SK-N-SH (cell line): ENCODE measurements around the gene AMDHD1. TPM values are rescaled to one million over a fixed set of nuclear protein-coding genes. Genes with fewer than 3 reads are reported as not detected.

Experiments
- CTCF ChIA-PET: fragments of 300-600, 350-600 bp; formaldehyde crosslinking; extraction: SDS; loops from one replicate; lab custom pipeline; 2021; lab: Yijun Ruan, JAX
- POLR2A ChIA-PET: fragments of 350-600 bp; sonication (Branson Sonifier 250); formaldehyde crosslinking; extraction: SDS; loops from one replicate; lab custom pipeline; 2020; ENCODE audit warnings: antibody characterized with exemption, inconsistent platforms; lab: Yijun Ruan, JAX
- DNase-seq: peaks from one replicate; pipeline ENCODE4 v3.0.0; 2012
- H2AFZ ChIP-seq: fragments of 200-600 bp; sonication (generic); 2 replicates; pipeline ENCODE4 v1.8.1; 2016; ENCODE audit warnings: antibody characterized with exemption, mild to moderate bottlenecking, low read depth
- H3F3A ChIP-seq: fragments of 200-600 bp; sonication (generic); replicated peaks from 2 replicates; pipeline ENCODE3; 2016; ENCODE audit warnings: antibody characterized with exemption, mild to moderate bottlenecking; ENCODE audit not compliant: insufficient read depth
- H3K27ac ChIP-seq, 2 experiments: fragments of 200-500 bp in 1 of 2; fragments of 200-600 bp in 1 of 2; sonication (Bioruptor generic) in 1 of 2; sonication (generic), shearing (Covaris generic) in 1 of 2; 2 replicates each; pipeline versions ENCODE4 v1.5.1 to v1.6.1; 2014 to 2016; ENCODE audit warnings: low read depth in 2 of 2, inconsistent platforms in 1 of 2, low read length in 1 of 2, mild to moderate bottlenecking in 1 of 2, mixed read lengths in 1 of 2
- H3K27me3 ChIP-seq: fragments of 200-600 bp; sonication (generic), shearing (Covaris generic); 2 replicates; pipeline ENCODE4 v1.6.1; 2016; ENCODE audit warnings: mixed run types; ENCODE audit not compliant: insufficient read depth
- H3K36me3 ChIP-seq, 2 experiments: fragments of 200-500 bp in 1 of 2; fragments of 200-600 bp in 1 of 2; sonication (Bioruptor generic) in 1 of 2; sonication (generic) in 1 of 2; replicated peaks in 1 of 2; 2 replicates each; pipeline versions ENCODE3 to v1.5.1; 2014 to 2016; ENCODE audit warnings: low read length in 1 of 2, mild to moderate bottlenecking in 1 of 2; ENCODE audit not compliant: insufficient read depth in 2 of 2, control insufficient read depth in 1 of 2
- H3K4me1 ChIP-seq, 2 experiments: fragments of 200-500 bp in 1 of 2; fragments of 200-600 bp in 1 of 2; sonication (Bioruptor generic) in 1 of 2; sonication (generic), shearing (Covaris generic) in 1 of 2; 2 replicates each; pipeline versions ENCODE4 v1.5.1 to v1.6.1; 2014 to 2016; ENCODE audit warnings: low read depth in 1 of 2, low read length in 1 of 2, mixed run types in 1 of 2; ENCODE audit not compliant: insufficient read depth in 2 of 2, control insufficient read depth in 1 of 2
- H3K4me2 ChIP-seq: fragments of 200-600 bp; sonication (generic), shearing (Covaris generic); 2 replicates; pipeline ENCODE4 v1.6.1; 2017; ENCODE audit warnings: mixed run types
- H3K4me3 ChIP-seq, 2 experiments: fragments of 200-500 bp in 1 of 2; fragments of 200-600 bp in 1 of 2; sonication (Bioruptor generic) in 1 of 2; sonication (generic), shearing (Covaris generic) in 1 of 2; 2 replicates each; pipeline versions ENCODE4 v1.5.1 to v1.8.1; 2014 to 2016; ENCODE audit warnings: low read depth in 2 of 2, inconsistent platforms in 1 of 2, low read length in 1 of 2, mild to moderate bottlenecking in 1 of 2, mixed read lengths in 1 of 2, moderate library complexity in 1 of 2
- H3K79me2 ChIP-seq: fragments of 200-600 bp; sonication (generic); 2 replicates; pipeline ENCODE4 v1.8.1; 2017; ENCODE audit warnings: mild to moderate bottlenecking; ENCODE audit not compliant: insufficient read depth
- H3K9ac ChIP-seq: fragments of 200-600 bp; sonication (generic); 2 replicates; pipeline ENCODE4 v1.6.1; 2017; ENCODE audit warnings: mixed run types
- H3K9me2 ChIP-seq: fragments of 200-600 bp; sonication (generic); 2 replicates; pipeline ENCODE4 v1.6.1; 2017; ENCODE audit warnings: mixed run types
- H3K9me3 ChIP-seq: fragments of 200-600 bp; sonication (generic); 2 replicates; pipeline ENCODE4 v1.6.1; 2017; ENCODE audit warnings: mixed run types, mild to moderate bottlenecking, moderate library complexity
- H4K20me1 ChIP-seq: fragments of 200-600 bp; sonication (generic); 2 replicates; pipeline ENCODE4 v1.6.1; 2017; ENCODE audit warnings: mild to moderate bottlenecking, mixed run types; ENCODE audit not compliant: insufficient read depth
- CTCF ChIP-seq: fragments of 200-600 bp; sonication (generic); IDR thresholded peaks from 2 replicates; pipeline ENCODE4 v1.6.1; 2017; ENCODE audit warnings: antibody characterized with exemption, mild to moderate bottlenecking, moderate library complexity
- ELF1 ChIP-seq: IDR thresholded peaks from 2 replicates; pipeline ENCODE4 v1.4.0; 2012
- EP300 ChIP-seq, 2 experiments: IDR thresholded peaks; 2 replicates each; pipeline versions ENCODE4 v1.4.0 to v1.6.1; 2012; ENCODE audit warnings: borderline replicate concordance in 1 of 2, low read depth in 1 of 2, low read length in 1 of 2
- FOXM1 ChIP-seq: IDR thresholded peaks from 2 replicates; pipeline ENCODE4 v1.4.0; 2012; ENCODE audit warnings: low read depth, mild to moderate bottlenecking
- JUND ChIP-seq: IDR thresholded peaks from 2 replicates; pipeline ENCODE4 v1.4.0; 2012
- MAX ChIP-seq: IDR thresholded peaks from 2 replicates; pipeline ENCODE4 v1.4.0; 2012; ENCODE audit warnings: low read depth
- MEF2A ChIP-seq: IDR thresholded peaks from 2 replicates; pipeline ENCODE4 v1.4.0; 2012; ENCODE audit warnings: low read depth, borderline replicate concordance
- NFIC ChIP-seq: IDR thresholded peaks from 2 replicates; pipeline ENCODE4 v1.4.0; 2012; ENCODE audit warnings: borderline replicate concordance
- RAD21 ChIP-seq: IDR thresholded peaks from 2 replicates; pipeline ENCODE4 v1.6.1; 2012; ENCODE audit warnings: mild to moderate bottlenecking, low read length
- RFX5 ChIP-seq: IDR thresholded peaks from 2 replicates; pipeline ENCODE4 v1.6.1; 2012; ENCODE audit warnings: mild to moderate bottlenecking, improper control_type of control experiment, low read length
- RXRA ChIP-seq: IDR thresholded peaks from 2 replicates; pipeline ENCODE4 v1.4.0; 2012; ENCODE audit warnings: low read depth, mild to moderate bottlenecking, borderline replicate concordance
- TEAD4 ChIP-seq: IDR thresholded peaks from 2 replicates; pipeline ENCODE4 v1.4.0; 2012; ENCODE audit warnings: mild to moderate bottlenecking, borderline replicate concordance; ENCODE audit not compliant: insufficient read depth
- USF1 ChIP-seq: IDR thresholded peaks from 2 replicates; pipeline ENCODE4 v1.4.0; 2012; ENCODE audit warnings: low read depth, borderline replicate concordance
- whole genome bisulfite sequencing: methylation state at CpG from one replicate; pipeline ENCODE4 v1.1.6; 2017; ENCODE audit warnings: low lambda C conversion rate; 5-methylcytosine and 5-hydroxymethylcytosine counted together
- polyA plus RNA-seq, 3 experiments: library from polyadenylated mRNA; depleted of rRNA; stranded (reverse); fragments of >200 nt; gene quantifications; 2 replicates each; pipeline ENCODE4 v1.2.3, GENCODE V29; 2012

AMDHD1 gene
- polyA plus RNA-seq, 1 of the 3 experiments (the other 2 are of a cell fraction) = 0.07 TPM

DNA sequence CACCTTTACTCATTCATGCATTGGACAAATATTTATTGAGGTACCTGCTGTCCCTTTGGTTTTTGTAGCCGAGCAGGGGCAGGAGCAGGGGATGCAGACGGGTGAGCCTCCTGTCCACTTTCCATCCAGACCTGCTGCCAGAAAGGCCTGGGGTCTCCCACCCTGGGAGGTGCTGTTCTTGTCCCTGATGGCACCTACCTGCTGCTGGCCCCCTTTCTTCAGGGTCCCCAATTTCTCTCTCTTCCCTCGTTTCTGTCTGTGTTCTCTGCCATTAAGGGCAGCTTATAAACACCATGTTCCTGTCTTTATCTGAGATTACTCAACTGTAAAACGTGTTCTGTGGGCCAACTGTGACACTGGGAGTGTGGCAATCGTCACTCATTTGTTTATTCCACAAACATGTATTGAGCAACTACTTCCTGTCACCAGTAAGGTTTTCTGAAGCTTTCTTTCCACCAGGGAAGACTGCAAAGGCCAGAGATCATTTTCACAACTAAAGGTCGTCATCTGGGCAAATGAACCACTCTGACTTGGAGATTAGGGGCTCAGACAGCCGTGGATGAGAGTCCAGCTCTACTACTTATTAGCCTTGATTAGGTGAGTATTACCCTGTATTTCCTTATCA is 53.0 kb downstream of the AMDHD1 start, which contains the start of gene HAL:
Gene HAL (minus strand): TSS at position 311 of the 625 bp plus-strand sequence. CDS start 434 bp downstream, outside the sequence.
- ChIA-PET POLR2A (no interaction called here), CTCF (interaction anchor here (0.5 to 8.6 kb wide), 3 partner anchors 11 to 130 kb away, joined by 4 to 154 read pairs (median 8); no protein-coding TSS in a partner anchor)
- TF ChIP-seq NFIC = no peak
- TF ChIP-seq ELF1 = no peak
- TF ChIP-seq JUND = no peak
- no peak for TF ChIP-seq RAD21
- no peak for TF ChIP-seq EP300 (IDR thresholded peaks at IDR 0.05; ENCODE audit: borderline replicate concordance in 1 of 2, low read depth in 1 of 2, low read length in 1 of 2)
- TF ChIP-seq FOXM1 = no peak
- TF ChIP-seq MEF2A = no peak
- TF ChIP-seq USF1 = no peak
- TF ChIP-seq RXRA = no peak
- TF ChIP-seq CTCF = no peak
- TF ChIP-seq RFX5 = no peak
- H2AFZ ChIP-seq = no peak within 1 kb of the TSS
- WGBS = 73% methylated on average over 7 of the region's 7 CpGs
- H3K27me3 ChIP-seq = no peaks in the 10 kb centered on the region
- peaks cover 4 to 5% of the 10 kb centered on the region in 2 experiments for H3K36me3 ChIP-seq
- H3F3A ChIP-seq = no peaks in the 10 kb centered on the region
- no peaks in the 10 kb centered on the region for H3K9me2 ChIP-seq
- H3K9me3 ChIP-seq = no peaks in the 10 kb centered on the region
- H3K9ac ChIP-seq = no peak within 1 kb of the TSS
- no peak within 1 kb of the TSS for H3K4me3 ChIP-seq
- H3K27ac ChIP-seq = no peak within 1 kb of the TSS
- DNase-seq = no peak
- no peaks in the 10 kb centered on the region for H3K79me2 ChIP-seq
- no peak within 1 kb of the TSS for H3K4me2 ChIP-seq
- H3K4me1 ChIP-seq = no peaks in the 10 kb centered on the region
- H4K20me1 ChIP-seq = no peaks in the 10 kb centered on the region

GRCh38 chr12:95997276-95997675 is 54.1 kb downstream of the AMDHD1 start:
- Histone ChIP-seq H3F3A (no peaks in the 10 kb centered on the region), H3K79me2 (no peaks in the 10 kb centered on the region), H3K36me3 (peaks cover 9% of the 10 kb centered on the region in 2 experiments), H3K4me1 (no peaks in the 10 kb centered on the region), H4K20me1 (no peaks in the 10 kb centered on the region), H3K27me3 (no peaks in the 10 kb centered on the region), H3K9me2 (no peaks in the 10 kb centered on the region), H3K27ac (no peak overlapping the region), H2AFZ (no peak overlapping the region), H3K4me2 (no peak overlapping the region), H3K9me3 (no peaks in the 10 kb centered on the region), H3K9ac (no peak overlapping the region), H3K4me3 (no peak overlapping the region)
- DNase-seq = no peak
- TF ChIP-seq EP300 (IDR thresholded peaks at IDR 0.05; ENCODE audit: borderline replicate concordance in 1 of 2, low read depth in 1 of 2, low read length in 1 of 2) (no peak), TEAD4 (no peak), MAX (no peak)
- ChIA-PET POLR2A (no interaction called here), CTCF (interaction anchor here (1.8 to 8.6 kb wide), 3 partner anchors 10 to 80 kb away, joined by 8 to 154 read pairs (median 41); partner anchors contain the start of genes AMDHD1 and CCDC38)
- WGBS = 86% methylated on average over 3 of the region's 3 CpGs
